Gastroesophageal sphincter (tissue), 4 donors: ENCODE measurements around the gene ZNF239. TPM values are rescaled to one million over a fixed set of nuclear protein-coding genes. Genes with fewer than 3 reads are reported as not detected.
"Not testable (repeated sequence)": the region's sequence is repeated elsewhere in the genome, so short reads cannot be mapped to it uniquely, and the experiment has no call there.

Experiments
- ATAC-seq: fragments of 150-250 bp; one replicate; pipeline ENCODE4 v1.9.1; 2016; ENCODE audit warnings: mild to moderate bottlenecking, moderate library complexity
- H3K27ac ChIP-seq, 4 donors: fragments of 200-600 bp; sonication (generic) in 3 of 4; 1 replicate in 3 of 4; 2 replicates in 1 of 4; pipeline ENCODE4 v1.5.1; 2016 to 2019
- H3K27me3 ChIP-seq: fragments of 200-600 bp; sonication (generic); one replicate; pipeline ENCODE4 v1.5.1; 2019
- H3K36me3 ChIP-seq, 2 donors: fragments of 200-600 bp; sonication (generic); one replicate each; pipeline ENCODE4 v1.5.1; 2019; ENCODE audit warnings: control low read depth in 1 of 2
- H3K4me1 ChIP-seq, 3 donors: fragments of 200-600 bp; sonication (generic); 1 replicate in 2 of 3; 2 replicates in 1 of 3; pipeline ENCODE4 v1.5.1; 2016 to 2019; ENCODE audit warnings: control low read depth in 2 of 3
- H3K4me3 ChIP-seq, 2 donors: fragments of 200-600 bp; sonication (generic); one replicate each; pipeline ENCODE4 v1.5.1; 2019; ENCODE audit warnings: mild to moderate bottlenecking in 1 of 2, moderate library complexity in 1 of 2
- H3K9me3 ChIP-seq, 3 donors: fragments of 200-600 bp; sonication (generic); one replicate each; pipeline ENCODE4 v1.5.1; 2017 to 2019; ENCODE audit warnings: control low read depth in 2 of 3
- EP300 ChIP-seq: sonication (generic); formaldehyde crosslinking; IDR thresholded peaks from one replicate; pipeline ENCODE4 v1.6.1; 2017; ENCODE audit warnings: antibody characterized with exemption, mild to moderate bottlenecking
- POLR2A ChIP-seq, 2 donors: fragments of 450-650 bp; IDR thresholded peaks; one replicate each; pipeline ENCODE4 v1.6.1; 2017; ENCODE audit warnings: antibody characterized with exemption in 2 of 2, mild to moderate bottlenecking in 2 of 2, moderate library complexity in 1 of 2
- POLR2AphosphoS5 ChIP-seq: sonication (generic); formaldehyde crosslinking; IDR thresholded peaks from one replicate; pipeline ENCODE4 v1.6.1; 2017; ENCODE audit warnings: antibody characterized with exemption
- WGBS, 2 donors: methylation state at CpG; one replicate each; pipeline ENCODE4 v1.1.5; 2018; ENCODE audit warnings: low coverage in 1 of 2; 5-methylcytosine and 5-hydroxymethylcytosine counted together
- total RNA-seq, 4 donors: library from RNA; depleted of rRNA; stranded (reverse); fragments of >200 nt; gene quantifications; one replicate each; pipeline ENCODE4 v1.1.0, GENCODE V29; 2016
- TF ChIP-seq, protein P1 (sequence below), 4 experiments: fragments of 200-600 bp in 2 of 4; fragments of 450-650 bp in 2 of 4; sonication (generic) in 1 of 4; IDR thresholded peaks; one replicate each; pipeline ENCODE4 v1.5.1; 2017 to 2019; ENCODE audit warnings: antibody characterized with exemption in 4 of 4, mild to moderate bottlenecking in 2 of 4, moderate library complexity in 2 of 4

The ZNF239 gene
- total RNA-seq, 4 donors from 2014 or later = 3.6 to 14.1 (median 6.2) TPM

DNA sequence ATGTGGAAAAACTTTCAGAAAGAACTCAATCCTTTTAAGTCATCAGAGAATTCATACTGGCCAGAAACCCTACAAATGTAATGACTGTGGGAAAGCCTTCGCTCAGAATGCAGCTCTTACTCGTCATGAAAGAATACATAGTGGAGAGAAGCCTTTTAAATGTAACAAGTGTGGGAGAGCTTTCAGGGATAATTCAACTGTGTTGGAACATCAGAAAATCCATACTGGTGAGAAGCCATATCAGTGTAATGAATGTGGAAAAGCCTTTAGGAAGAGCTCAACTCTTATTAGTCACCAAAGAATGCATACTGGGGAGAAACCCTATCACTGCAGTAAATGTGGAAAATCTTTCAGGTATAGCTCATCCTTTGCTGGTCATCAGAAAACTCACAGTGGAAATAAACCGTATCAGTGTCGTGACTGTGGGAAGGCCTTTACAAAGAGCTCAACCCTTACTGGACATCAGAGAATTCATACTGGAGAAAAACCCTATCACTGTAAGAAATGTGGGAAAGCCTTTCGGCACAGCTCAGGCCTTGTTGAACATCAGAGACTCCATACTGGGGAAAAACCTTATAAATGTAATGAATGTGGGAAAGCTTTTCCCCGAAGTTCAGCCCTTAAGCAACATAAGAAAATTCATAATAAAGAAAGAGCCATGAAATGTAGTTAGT lies 42.4 kb upstream of the ZNF239 start:
- H3K9me3 ChIP-seq = peaks cover 0 to 24% (median 0%) of the 10 kb centered on the region in 3 donors
- 80 to 97% methylated on average over 4 to 6 of the region's 6 CpGs for WGBS, 2 donors
- H3K27ac ChIP-seq = no peak overlapping the region
- H3K27me3 ChIP-seq = no peaks in the 10 kb centered on the region
- H3K36me3 ChIP-seq = peaks cover 0 to 43% of the 10 kb centered on the region in 2 donors
- no peak for TF ChIP-seq POLR2A (IDR thresholded peaks at IDR 0.05)
- no peak for TF ChIP-seq EP300
- TF ChIP-seq, protein P1, sequence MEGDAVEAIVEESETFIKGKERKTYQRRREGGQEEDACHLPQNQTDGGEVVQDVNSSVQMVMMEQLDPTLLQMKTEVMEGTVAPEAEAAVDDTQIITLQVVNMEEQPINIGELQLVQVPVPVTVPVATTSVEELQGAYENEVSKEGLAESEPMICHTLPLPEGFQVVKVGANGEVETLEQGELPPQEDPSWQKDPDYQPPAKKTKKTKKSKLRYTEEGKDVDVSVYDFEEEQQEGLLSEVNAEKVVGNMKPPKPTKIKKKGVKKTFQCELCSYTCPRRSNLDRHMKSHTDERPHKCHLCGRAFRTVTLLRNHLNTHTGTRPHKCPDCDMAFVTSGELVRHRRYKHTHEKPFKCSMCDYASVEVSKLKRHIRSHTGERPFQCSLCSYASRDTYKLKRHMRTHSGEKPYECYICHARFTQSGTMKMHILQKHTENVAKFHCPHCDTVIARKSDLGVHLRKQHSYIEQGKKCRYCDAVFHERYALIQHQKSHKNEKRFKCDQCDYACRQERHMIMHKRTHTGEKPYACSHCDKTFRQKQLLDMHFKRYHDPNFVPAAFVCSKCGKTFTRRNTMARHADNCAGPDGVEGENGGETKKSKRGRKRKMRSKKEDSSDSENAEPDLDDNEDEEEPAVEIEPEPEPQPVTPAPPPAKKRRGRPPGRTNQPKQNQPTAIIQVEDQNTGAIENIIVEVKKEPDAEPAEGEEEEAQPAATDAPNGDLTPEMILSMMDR (IDR thresholded peaks at IDR 0.05) = no peak
- TF ChIP-seq POLR2AphosphoS5 = no peak
- H3K4me3 ChIP-seq = no peak overlapping the region
- ATAC-seq = no peak
- H3K4me1 ChIP-seq = no peaks in the 10 kb centered on the region

DNA sequence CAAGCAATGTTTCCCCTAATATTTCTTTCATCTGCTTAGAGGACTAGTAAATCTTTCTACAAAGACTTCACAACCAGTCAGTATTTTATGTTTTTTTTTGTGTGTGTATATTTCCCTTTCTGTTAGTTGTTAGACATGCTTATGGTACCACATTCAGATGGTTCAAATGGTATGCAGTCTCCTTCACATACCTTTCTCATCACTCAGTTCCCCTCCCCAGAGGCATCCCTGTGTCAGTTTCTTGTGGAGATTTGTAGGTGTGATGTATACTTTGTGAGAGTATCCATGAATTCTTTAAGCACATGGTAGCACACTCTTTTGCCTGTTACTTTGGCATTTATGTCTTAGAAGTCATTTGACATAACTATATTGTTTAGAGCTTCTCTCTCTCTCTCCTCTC lies 36.2 kb upstream of the ZNF239 start:
- ATAC-seq = no peak
- Histone ChIP-seq H3K9me3 (peaks cover 0 to 4% (median 0%) of the 10 kb centered on the region in 3 donors), H3K4me1 (peaks cover 0 to 10% (median 5%) of the 10 kb centered on the region in 3 donors), H3K4me3 (no peak overlapping the region), H3K36me3 (peaks cover 0 to 58% of the 10 kb centered on the region in 2 donors), H3K27ac (no peak overlapping the region), H3K27me3 (no peaks in the 10 kb centered on the region)
- no peak for TF ChIP-seq EP300

DNA sequence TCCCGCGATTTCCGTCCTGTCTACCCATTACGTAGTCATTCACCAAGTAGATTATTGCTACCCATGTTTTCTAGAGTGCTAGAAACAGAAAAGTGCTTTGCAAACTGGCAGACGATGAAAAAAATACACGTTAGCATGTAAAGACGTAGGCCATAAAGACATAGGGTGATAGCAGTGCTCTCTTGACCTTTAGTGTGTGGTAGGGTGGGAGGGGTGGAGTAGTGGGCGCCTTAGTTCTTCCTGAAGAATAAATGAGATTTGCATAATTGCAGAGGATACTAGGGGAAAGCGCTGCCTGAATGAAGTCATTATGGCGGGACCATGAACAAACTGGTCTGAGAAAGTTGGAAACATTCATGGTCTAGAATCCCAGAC lies 32.8 kb upstream of the ZNF239 start:
- no peaks in the 10 kb centered on the region for H3K9me3 ChIP-seq
- 73 to 81% methylated on average over 9 to 10 of the region's 10 CpGs for WGBS, 2 donors
- H3K27ac ChIP-seq = peak overlapping the region in 1 of 4 donors; percentile 75
- no peak for ATAC-seq
- H3K4me3 ChIP-seq = peak overlapping the region; percentile 68 to 82
- no peaks in the 10 kb centered on the region for H3K27me3 ChIP-seq
- peaks cover 0 to 10% (median 5%) of the 10 kb centered on the region in 3 donors for H3K4me1 ChIP-seq
- H3K36me3 ChIP-seq = peaks cover 0 to 34% of the 10 kb centered on the region in 2 donors
- TF ChIP-seq POLR2A (IDR thresholded peaks at IDR 0.05) = no peak
- TF ChIP-seq POLR2AphosphoS5 = no peak
- no peak for TF ChIP-seq EP300
- TF ChIP-seq, protein P1 (IDR thresholded peaks at IDR 0.05) = no peak

- peak; percentile 87 for ATAC-seq
- 14 to 26% methylated on average over 4 to 7 of the region's 58 CpGs for WGBS, 2 donors
- Histone ChIP-seq H3K9me3 (no peaks in the 10 kb centered on the region), H3K27ac (peak within 1 kb of the TSS in 3 of 4 donors; percentile 50 to 82 (median 75)), H3K4me1 (peaks cover 0 to 10% (median 5%) of the 10 kb centered on the region in 3 donors), H3K36me3 (peaks cover 0 to 34% of the 10 kb centered on the region in 2 donors), H3K27me3 (no peaks in the 10 kb centered on the region), H3K4me3 (peak within 1 kb of the TSS; percentile 68 to 82)
- TF ChIP-seq POLR2A (IDR thresholded peaks at IDR 0.05) (no peak), POLR2AphosphoS5 (peak; percentile 64), EP300 (no peak)
- TF ChIP-seq, protein P1 (IDR thresholded peaks at IDR 0.05) = peak in 1 of 4 experiments; percentile 36
Observed at GRCh38 chr10:43606323-43607198, 32.1 kb upstream of the ZNF239 start, which contains the start of gene ZNF485. Gene ZNF485, plus strand, starts transcription at chr10:43606438. Its CDS starts 613 bp downstream, at chr10:43607051.

DNA sequence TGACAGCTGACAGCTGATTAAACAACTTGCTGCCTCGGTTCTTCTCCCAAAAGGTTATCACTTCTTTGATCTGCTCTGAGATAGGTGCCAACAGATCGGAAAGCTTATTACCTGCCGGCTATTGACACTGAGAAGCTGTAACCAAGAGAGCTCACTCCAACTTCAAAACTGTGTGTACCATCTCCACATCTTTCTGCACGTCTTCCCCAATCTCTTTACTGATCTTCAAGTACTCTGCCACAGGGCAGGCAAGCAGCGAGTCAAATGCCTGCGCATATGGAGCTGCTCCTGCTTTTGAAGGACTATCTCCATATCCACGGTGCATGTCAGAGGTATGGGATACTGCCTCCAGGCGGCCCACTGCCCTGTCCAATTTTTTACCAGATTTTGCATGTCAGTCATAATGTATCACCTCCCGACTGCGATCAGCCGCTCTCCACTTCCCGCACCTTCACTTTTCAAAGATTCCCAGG lies 31.5 kb upstream of the ZNF239 start:
- peak; percentile 33 for ATAC-seq

GRCh38 chr10:43601576-43601975 lies 27.2 kb upstream of the ZNF239 start:
- H3K36me3 ChIP-seq, H3K9me3 ChIP-seq, H3K27ac ChIP-seq, H3K27me3 ChIP-seq, H3K4me1 ChIP-seq, H3K4me3 ChIP-seq, ATAC-seq: not testable (repeated sequence)
- WGBS, 2 donors = 88% methylated on average over 4 to 6 of the region's 6 CpGs

More for the DNA sequence above, 31.5 kb upstream of the ZNF239 start:
- Histone ChIP-seq H3K4me3 (peak overlapping the region; percentile 68 to 82), H3K4me1 (peaks cover 0 to 10% (median 5%) of the 10 kb centered on the region in 3 donors), H3K36me3 (peaks cover 0 to 28% of the 10 kb centered on the region in 2 donors), H3K27ac (peak overlapping the region in 3 of 4 donors; percentile 50 to 82 (median 75)), H3K27me3 (no peaks in the 10 kb centered on the region), H3K9me3 (no peaks in the 10 kb centered on the region)
- WGBS, 2 donors = 48 to 72% methylated on average over 6 to 7 of the region's 12 CpGs
- TF ChIP-seq EP300 = no peak
- TF ChIP-seq, protein P1 (IDR thresholded peaks at IDR 0.05) = no peak
- TF ChIP-seq POLR2A (IDR thresholded peaks at IDR 0.05) = no peak
- no peak for TF ChIP-seq POLR2AphosphoS5
